ENCODE data around the gene NUDT22.

NUDT22 gene

GRCh38 chr11:64229744-64230170 is 3.7 kb downstream of the NUDT22 start:
- DNase-seq, result no peak

- DNase-seq, result peak; percentile 83 to 84
Measured at GRCh38 chr11:64230171-64230984, 4.3 kb downstream of the NUDT22 start, which contains the start of gene DNAJC4. DNAJC4 (plus strand) TSS chr11:64230548; CDS start chr11:64230855, 307 bp downstream.

GRCh38 chr11:64230985-64231365 is 4.9 kb downstream of the NUDT22 start:
- no peak for DNase-seq

- no peak for DNase-seq
Measured at GRCh38 chr11:64231546-64231945, 5.5 kb downstream of the NUDT22 start.

- no peak for DNase-seq
Measured at GRCh38 chr11:64232182-64232966, 6.3 kb downstream of the NUDT22 start.

- DNase-seq, result no peak
Measured at GRCh38 chr11:64232967-64233315, 6.9 kb downstream of the NUDT22 start.

GRCh38 chr11:64233913-64234586 is 8.0 kb downstream of the NUDT22 start, which contains the start of gene VEGFB:
VEGFB (plus strand) TSS chr11:64234584; CDS start chr11:64234834, 250 bp downstream.
- DNase-seq, result peak; percentile 72 to 76

- DNase-seq, result peak; percentile 35 to 53
Measured at GRCh38 chr11:64234647-64235379, 8.7 kb downstream of the NUDT22 start.

GRCh38 chr11:64235437-64236161 is 9.5 kb downstream of the NUDT22 start:
- DNase-seq, result no peak

GRCh38 chr11:64237484-64237951 is 11.4 kb downstream of the NUDT22 start:
- DNase-seq, result no peak

- DNase-seq, result no peak
Measured at GRCh38 chr11:64238076-64238475, 12.0 kb downstream of the NUDT22 start.

GRCh38 chr11:64238999-64239398 is 12.9 kb downstream of the NUDT22 start:
- DNase-seq, result no peak

GRCh38 chr11:64239662-64240434 is 13.8 kb downstream of the NUDT22 start:
- DNase-seq, result no peak

- peak; percentile 98 to 99 for DNase-seq
Measured at GRCh38 chr11:64240435-64241240, 14.6 kb downstream of the NUDT22 start, which contains the start of gene FKBP2. FKBP2 (plus strand) TSS chr11:64241095; CDS start chr11:64242388, 1,293 bp downstream.

- no peak for DNase-seq
Measured at GRCh38 chr11:64241241-64241490, 15.1 kb downstream of the NUDT22 start.

GRCh38 chr11:64241491-64242374 is 15.7 kb downstream of the NUDT22 start:
- DNase-seq, result peak; percentile 100

GRCh38 chr11:64243236-64243854 is 17.3 kb downstream of the NUDT22 start:
- DNase-seq, result no peak

GRCh38 chr11:64244107-64244506 is 18.0 kb downstream of the NUDT22 start:
- DNase-seq, result no peak

- DNase-seq, result no peak
Measured at GRCh38 chr11:64244966-64245365, 18.9 kb downstream of the NUDT22 start.

All from stimulated activated CD4-positive, alpha-beta T cell treated with anti-CD3 and anti-CD28 coated beads, Interleukin-4, amount 100 ng/mL, for 4 hours (primary cell).